HL-60 (cell line): Measurements from ENCODE around the gene P2RY11.

ENCODE experiments used
- POLR2AphosphoS5 ChIP-seq: IDR thresholded peaks from 2 replicates; pipeline ENCODE4 v1.6.1; 2012; ENCODE audit warnings: low read depth
- TF ChIP-seq, protein P1 (sequence below): IDR thresholded peaks from one replicate; pipeline ENCODE4 v1.5.1; 2011; ENCODE audit warnings: low read length, control low read depth, inconsistent platforms; ENCODE audit not compliant: insufficient read depth

DNA sequence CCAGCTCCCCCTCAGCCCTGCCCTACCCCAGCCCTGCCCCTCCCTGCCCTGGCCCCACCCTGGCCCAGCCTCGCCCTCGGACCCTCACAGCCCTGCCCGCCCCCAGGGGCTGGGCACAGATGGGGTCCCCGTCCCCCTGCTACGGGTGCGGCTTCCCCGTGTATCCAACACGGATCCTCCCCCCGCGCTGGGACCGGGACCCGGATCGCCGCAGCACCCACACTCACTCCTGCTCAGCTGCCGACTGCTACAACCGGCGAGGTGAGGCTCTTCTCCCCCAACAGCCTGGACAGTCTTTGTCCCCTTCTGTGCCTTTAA lies 20.2 kb upstream of the P2RY11 start:
- TF ChIP-seq, protein P1, sequence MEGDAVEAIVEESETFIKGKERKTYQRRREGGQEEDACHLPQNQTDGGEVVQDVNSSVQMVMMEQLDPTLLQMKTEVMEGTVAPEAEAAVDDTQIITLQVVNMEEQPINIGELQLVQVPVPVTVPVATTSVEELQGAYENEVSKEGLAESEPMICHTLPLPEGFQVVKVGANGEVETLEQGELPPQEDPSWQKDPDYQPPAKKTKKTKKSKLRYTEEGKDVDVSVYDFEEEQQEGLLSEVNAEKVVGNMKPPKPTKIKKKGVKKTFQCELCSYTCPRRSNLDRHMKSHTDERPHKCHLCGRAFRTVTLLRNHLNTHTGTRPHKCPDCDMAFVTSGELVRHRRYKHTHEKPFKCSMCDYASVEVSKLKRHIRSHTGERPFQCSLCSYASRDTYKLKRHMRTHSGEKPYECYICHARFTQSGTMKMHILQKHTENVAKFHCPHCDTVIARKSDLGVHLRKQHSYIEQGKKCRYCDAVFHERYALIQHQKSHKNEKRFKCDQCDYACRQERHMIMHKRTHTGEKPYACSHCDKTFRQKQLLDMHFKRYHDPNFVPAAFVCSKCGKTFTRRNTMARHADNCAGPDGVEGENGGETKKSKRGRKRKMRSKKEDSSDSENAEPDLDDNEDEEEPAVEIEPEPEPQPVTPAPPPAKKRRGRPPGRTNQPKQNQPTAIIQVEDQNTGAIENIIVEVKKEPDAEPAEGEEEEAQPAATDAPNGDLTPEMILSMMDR: no peak
- TF ChIP-seq POLR2AphosphoS5: no peak
